Kidney (tissue), 14 donors: ENCODE measurements around the gene YWHAH. TPM values are rescaled to one million over a fixed set of nuclear protein-coding genes. Genes with fewer than 3 reads are reported as not detected.

Experiments
- DNase-seq, 5 donors: peaks; one replicate each; pipeline ENCODE4 v3.0.0-alpha.2; 2013 to 2020
- FAIRE-seq: peaks from 2 replicates; lab custom pipeline; 2012; peaks lifted over from hg19 to GRCh38; lab: Jason Lieb, UNC
- H3K27ac ChIP-seq, 2 donors: one replicate each; pipeline ENCODE4 v1.7.0; 2013; ENCODE audit warnings: low read depth in 2 of 2, low read length in 2 of 2, inconsistent platforms in 1 of 2
- H3K27me3 ChIP-seq: one replicate; pipeline ENCODE4 v1.7.1; 2013; ENCODE audit warnings: low read length, inconsistent platforms; ENCODE audit not compliant: control insufficient read depth, insufficient read depth
- H3K36me3 ChIP-seq, 3 donors: one replicate each; pipeline versions ENCODE4 v1.7.0 to v1.7.1; 2013; ENCODE audit warnings: low read length in 3 of 3, control low read depth in 1 of 3, inconsistent platforms in 1 of 3; ENCODE audit not compliant: insufficient read depth in 3 of 3, control insufficient read depth in 2 of 3
- H3K4me1 ChIP-seq, 3 donors: one replicate each; pipeline versions ENCODE4 v1.7.0 to v1.7.1; 2013; ENCODE audit warnings: low read length in 3 of 3, inconsistent platforms in 1 of 3, low read depth in 1 of 3; ENCODE audit not compliant: control insufficient read depth in 2 of 3, insufficient read depth in 2 of 3
- H3K4me3 ChIP-seq, 3 donors: one replicate each; pipeline versions ENCODE4 v1.7.0 to v1.8.1; 2013; ENCODE audit warnings: low read length in 3 of 3, control low read depth in 1 of 3, inconsistent platforms in 1 of 3
- H3K9ac ChIP-seq, 3 donors: one replicate each; pipeline versions ENCODE4 v1.7.0 to v1.7.1; 2013; ENCODE audit warnings: low read length in 3 of 3, control low read depth in 1 of 3, inconsistent platforms in 1 of 3
- H3K9me3 ChIP-seq, 3 donors: one replicate each; pipeline versions ENCODE4 v1.7.0 to v1.7.1; 2013; ENCODE audit warnings: low read length in 3 of 3, control low read depth in 1 of 3, inconsistent platforms in 1 of 3; ENCODE audit not compliant: control insufficient read depth in 2 of 3, insufficient read depth in 1 of 3
- intact Hi-C: fragments of 100-400 bp; cut with DNase I; formaldehyde crosslinking; loops from one replicate; pipeline ENCODE4 v1.11.1; 2022
- polyA plus RNA-seq: library from polyadenylated mRNA; stranded (reverse); fragments of 350-450 nt; fragmentation: Illumina TruSeq; extraction: RNeasy Lipid Tissue Mini Kit (QIAGEN cat#74804); gene quantifications from one replicate; pipeline ENCODE4 v1.2.3, GENCODE V29; 2014; ENCODE audit warnings: low read depth, low replicate concordance; ENCODE audit not compliant: insufficient read depth
- total RNA-seq: library from RNA; stranded (reverse); fragmentation: NEBNext Ultra II Directional; extraction: Animal tissue kit (Norgen Biotek cat#: 25700); gene quantifications from one replicate; pipeline ENCODE4 v1.2.1, GENCODE V29; 2021
- TF ChIP-seq, protein P1 (sequence below): IDR thresholded peaks from 3 replicates; pipeline ENCODE4 v1.5.1; 2012; ENCODE audit warnings: mild to moderate bottlenecking, moderate library complexity, borderline replicate concordance; ENCODE audit not compliant: insufficient read depth; ENCODE audit errors: extremely low read depth
- donor health status: control.
- donor health status: control.
- donor health status: control.
- donor health status: control.
- donor health status: control.
- donor health status: DM: yes; HTN: yes; CAD: no.
- donor health status: Normal renal cell carcinoma (clear cell type).

The YWHAH gene
- total and polyA plus RNA-seq, 2 donors from 2014 or later: 82.0 to 274 TPM

DNA sequence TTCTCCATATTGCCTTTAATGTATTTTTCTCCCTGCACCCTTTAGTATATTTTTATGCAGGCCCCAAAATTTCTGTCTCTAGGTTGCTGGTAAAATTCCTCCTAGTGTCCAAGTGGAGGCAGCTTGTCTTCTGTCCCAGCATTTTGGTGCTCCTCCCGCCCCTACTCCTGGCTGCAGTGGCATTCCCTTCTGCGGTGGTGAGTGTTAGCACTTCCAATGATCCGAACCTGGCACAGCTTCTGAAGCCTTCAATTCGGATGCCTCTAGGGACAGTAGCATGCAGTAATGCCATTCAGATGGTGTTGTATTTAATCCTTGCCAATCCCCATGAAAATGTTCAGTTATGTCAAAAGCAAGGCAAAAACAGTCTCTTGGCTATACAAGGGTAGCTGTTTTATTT is 5.9 kb downstream of the YWHAH start:
- Histone ChIP-seq H3K9ac (no peak overlapping the region), H3K9me3 (no peaks in the 10 kb centered on the region), H3K36me3 (peaks cover 0 to 5% (median 0%) of the 10 kb centered on the region in 3 donors), H3K4me3 (no peak overlapping the region), H3K27ac (no peak overlapping the region), H3K4me1 (peaks cover 3 to 14% (median 11%) of the 10 kb centered on the region in 3 donors), H3K27me3 (no peaks in the 10 kb centered on the region)
- TF ChIP-seq, protein P1, sequence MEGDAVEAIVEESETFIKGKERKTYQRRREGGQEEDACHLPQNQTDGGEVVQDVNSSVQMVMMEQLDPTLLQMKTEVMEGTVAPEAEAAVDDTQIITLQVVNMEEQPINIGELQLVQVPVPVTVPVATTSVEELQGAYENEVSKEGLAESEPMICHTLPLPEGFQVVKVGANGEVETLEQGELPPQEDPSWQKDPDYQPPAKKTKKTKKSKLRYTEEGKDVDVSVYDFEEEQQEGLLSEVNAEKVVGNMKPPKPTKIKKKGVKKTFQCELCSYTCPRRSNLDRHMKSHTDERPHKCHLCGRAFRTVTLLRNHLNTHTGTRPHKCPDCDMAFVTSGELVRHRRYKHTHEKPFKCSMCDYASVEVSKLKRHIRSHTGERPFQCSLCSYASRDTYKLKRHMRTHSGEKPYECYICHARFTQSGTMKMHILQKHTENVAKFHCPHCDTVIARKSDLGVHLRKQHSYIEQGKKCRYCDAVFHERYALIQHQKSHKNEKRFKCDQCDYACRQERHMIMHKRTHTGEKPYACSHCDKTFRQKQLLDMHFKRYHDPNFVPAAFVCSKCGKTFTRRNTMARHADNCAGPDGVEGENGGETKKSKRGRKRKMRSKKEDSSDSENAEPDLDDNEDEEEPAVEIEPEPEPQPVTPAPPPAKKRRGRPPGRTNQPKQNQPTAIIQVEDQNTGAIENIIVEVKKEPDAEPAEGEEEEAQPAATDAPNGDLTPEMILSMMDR: no peak
- no peak for FAIRE-seq
- DNase-seq: no peak
- intact Hi-C loops: no loop called here

DNA sequence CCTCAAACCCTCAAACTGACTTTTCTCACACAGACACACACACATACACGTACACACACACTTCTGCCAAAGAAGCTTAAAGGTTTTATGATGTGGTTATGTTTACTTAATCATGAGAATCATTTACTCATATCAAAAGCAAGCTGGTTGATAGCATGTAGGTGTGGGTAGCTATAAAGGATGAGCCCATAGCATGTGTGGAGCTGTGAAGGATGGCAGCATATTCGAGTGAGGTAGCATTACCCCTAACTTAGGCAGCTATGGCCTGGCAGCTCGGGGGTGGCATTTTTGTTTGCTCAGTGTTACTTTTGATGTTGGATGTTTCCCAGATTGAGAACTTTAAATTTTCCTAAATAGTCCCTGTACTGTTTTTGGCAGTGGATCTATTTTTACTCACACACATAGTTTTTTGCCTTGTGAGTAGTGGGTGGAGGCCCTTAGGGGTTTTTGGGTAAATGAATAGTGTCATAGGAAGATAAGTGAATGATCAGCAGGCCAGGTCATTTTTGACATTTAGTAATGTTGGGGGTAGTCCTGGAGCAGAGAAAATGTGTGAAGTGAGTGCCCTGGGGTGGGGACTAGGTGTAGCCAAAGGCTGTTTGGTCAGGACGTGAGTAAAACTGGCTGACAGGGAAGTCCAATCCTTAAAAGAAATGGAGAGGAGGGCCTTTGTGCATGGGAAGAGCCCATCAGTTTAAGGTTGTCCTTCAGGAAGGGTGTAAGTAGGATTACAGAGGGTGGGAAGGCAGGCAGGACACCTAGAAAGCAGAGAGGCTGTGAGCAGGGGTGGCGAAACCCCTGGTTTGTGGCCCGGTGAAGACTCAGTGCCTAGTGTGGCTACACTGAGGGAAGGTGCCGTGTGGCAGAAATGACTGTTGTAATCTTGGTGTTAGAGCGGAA is 7.1 kb downstream of the YWHAH start:
- H3K27me3 ChIP-seq: no peaks in the 10 kb centered on the region
- H3K4me1 ChIP-seq: peaks cover 1 to 11% (median 7%) of the 10 kb centered on the region in 3 donors
- peak overlapping the region in 1 of 2 donors; percentile 5 for H3K27ac ChIP-seq
- intact Hi-C loops: no loop called here
- H3K4me3 ChIP-seq: no peak overlapping the region
- H3K9me3 ChIP-seq: no peaks in the 10 kb centered on the region
- H3K36me3 ChIP-seq: peaks cover 0 to 7% (median under 1%) of the 10 kb centered on the region in 3 donors
- TF ChIP-seq, protein P1: no peak
- DNase-seq (peak in 1 of 5 donors; percentile 41), FAIRE-seq (no peak)
- H3K9ac ChIP-seq: no peak overlapping the region

DNA sequence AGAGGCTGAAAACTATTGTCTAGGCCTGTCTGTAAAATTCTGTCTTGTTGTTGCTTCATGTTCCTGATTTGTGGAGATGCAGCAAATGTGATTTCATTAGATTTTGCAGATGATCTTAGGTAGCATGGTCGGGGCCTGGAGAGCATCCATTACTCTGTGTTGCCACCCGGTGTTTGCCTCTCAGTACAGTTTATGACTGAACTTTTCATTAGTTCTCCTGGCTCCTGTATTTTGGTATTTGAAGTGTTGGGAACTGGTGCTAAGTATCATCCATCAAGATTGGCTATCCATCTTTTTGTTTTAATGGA is 7.7 kb downstream of the YWHAH start:
- intact Hi-C loops: no loop called here
- no peak overlapping the region for H3K27ac ChIP-seq
- H3K9ac ChIP-seq: no peak overlapping the region
- TF ChIP-seq, protein P1: no peak
- no peak overlapping the region for H3K4me3 ChIP-seq
- no peak for DNase-seq
- no peak for FAIRE-seq
- H3K4me1 ChIP-seq: peaks cover 0 to 10% (median 6%) of the 10 kb centered on the region in 3 donors
- no peaks in the 10 kb centered on the region for H3K9me3 ChIP-seq
- peaks cover 3 to 13% (median 3%) of the 10 kb centered on the region in 3 donors for H3K36me3 ChIP-seq
- no peaks in the 10 kb centered on the region for H3K27me3 ChIP-seq
